HepG2 (cell line): ENCODE data around the gene AIF1. TPM values are rescaled to one million over a fixed set of nuclear protein-coding genes. Genes with fewer than 3 reads are reported as not detected.

Source experiments
- ASH2L ChIP-seq: fragments of 300-600, 200-600 bp; sonication (generic); IDR thresholded peaks from 2 replicates; pipeline ENCODE4 v1.7.0; 2017; ENCODE audit warnings: low read depth, mild to moderate bottlenecking, moderate library complexity, mixed read lengths, low read length; ENCODE audit not compliant: insufficient read length
- EP300 ChIP-seq, 3 experiments: sonication (generic) in 1 of 3; formaldehyde crosslinking in 1 of 3; IDR thresholded peaks; 2 replicates each; pipeline versions ENCODE4 v1.5.1 to v1.6.1; 2011 to 2020; ENCODE audit warnings: low read depth in 2 of 3, low read length in 2 of 3, borderline replicate concordance in 1 of 3, improper control_type of control experiment in 1 of 3, mild to moderate bottlenecking in 1 of 3, missing genetic modification reagents in 1 of 3, moderate library complexity in 1 of 3
- ETV5 ChIP-seq: IDR thresholded peaks from 2 replicates; pipeline ENCODE4 v1.6.1; 2018; ENCODE audit warnings: missing biosample characterization, missing genetic modification reagents, inconsistent platforms, borderline replicate concordance
- FOXK1 ChIP-seq: sonication (generic); formaldehyde crosslinking; IDR thresholded peaks from 2 replicates; pipeline ENCODE4 v1.4.0; 2020; ENCODE audit warnings: low read depth, missing genetic modification reagents, borderline replicate concordance
- GATAD2A ChIP-seq: IDR thresholded peaks from 2 replicates; pipeline ENCODE4 v1.6.1; 2016
- MIER3 ChIP-seq: IDR thresholded peaks from 2 replicates; pipeline ENCODE4 v1.6.1; 2016; ENCODE audit warnings: missing compliant biosample characterization, borderline replicate concordance
- NFYC ChIP-seq: IDR thresholded peaks from 2 replicates; pipeline ENCODE4 v1.6.1; 2016; ENCODE audit warnings: missing genetic modification reagents, missing compliant biosample characterization
- NR2F1 ChIP-seq, 2 experiments: fragments of 450-650 bp in 1 of 2; formaldehyde crosslinking in 1 of 2; IDR thresholded peaks; 2 replicates each; pipeline versions ENCODE4 v1.5.0 to v1.6.1; 2016 to 2020; ENCODE audit warnings: mild to moderate bottlenecking in 1 of 2, missing compliant biosample characterization in 1 of 2, missing genetic modification reagents in 1 of 2, moderate library complexity in 1 of 2
- TBX3 ChIP-seq: fragments of 450-650 bp; IDR thresholded peaks from 2 replicates; pipeline ENCODE4 v1.6.1; 2017; ENCODE audit warnings: antibody characterized with exemption, mild to moderate bottlenecking, inconsistent platforms, borderline replicate concordance
- ZNF280B ChIP-seq: sonication (generic); formaldehyde crosslinking; IDR thresholded peaks from 2 replicates; pipeline ENCODE4 v1.5.0; 2020; ENCODE audit warnings: missing genetic modification reagents, mild to moderate bottlenecking, borderline replicate concordance
- ZNF281 ChIP-seq: sonication (generic); formaldehyde crosslinking; IDR thresholded peaks from 2 replicates; pipeline ENCODE4 v1.4.0; 2020; ENCODE audit warnings: missing genetic modification reagents, borderline replicate concordance
- ZNF383 ChIP-seq: sonication (generic); formaldehyde crosslinking; IDR thresholded peaks from 2 replicates; pipeline ENCODE4 v1.4.0; 2020; ENCODE audit warnings: missing genetic modification reagents, mild to moderate bottlenecking, borderline replicate concordance
- ZNF652 ChIP-seq: IDR thresholded peaks from 2 replicates; pipeline ENCODE4 v1.6.1; 2016; ENCODE audit warnings: low read depth, borderline replicate concordance
- ZNF678 ChIP-seq: sonication (generic); formaldehyde crosslinking; IDR thresholded peaks from 2 replicates; pipeline ENCODE4 v1.4.0; 2020; ENCODE audit warnings: mild to moderate bottlenecking, missing genetic modification reagents
- ZNF709 ChIP-seq: sonication (generic); formaldehyde crosslinking; IDR thresholded peaks from 2 replicates; pipeline ENCODE4 v1.5.0; 2020; ENCODE audit warnings: mild to moderate bottlenecking, missing genetic modification reagents
- ZNF781 ChIP-seq: sonication (generic); formaldehyde crosslinking; IDR thresholded peaks from 2 replicates; pipeline ENCODE4 v1.5.1; 2020; ENCODE audit warnings: borderline replicate concordance, mild to moderate bottlenecking, missing genetic modification reagents; ENCODE audit errors: not compliant biosample characterization
- ZXDC ChIP-seq: sonication (generic); formaldehyde crosslinking; IDR thresholded peaks from 2 replicates; pipeline ENCODE4 v1.5.0; 2020; ENCODE audit warnings: mild to moderate bottlenecking, missing genetic modification reagents
- polyA plus RNA-seq, 8 experiments: library from polyadenylated mRNA; depleted of rRNA in 3 of 8; stranded (reverse) in 7 of 8; unstranded in 1 of 8; fragments of >200 nt; fragmentation: Illumina TruSeq in 4 of 8; extraction: Trizol in 4 of 8; gene quantifications; 2 replicates each; pipeline versions ENCODE4 v1.2.1 to v1.2.3, GENCODE V29; 2011 to 2016; ENCODE audit warnings: low read depth in 4 of 8, missing spikeins in 1 of 8, mixed read lengths in 1 of 8; ENCODE audit not compliant: insufficient read depth in 1 of 8
- total RNA-seq, 5 experiments: library from RNA; depleted of rRNA; stranded (reverse); fragments of >200 nt; fragmentation: Illumina TruSeq; extraction: Trizol; gene quantifications; 2 replicates each; pipeline ENCODE4 v1.2.3, GENCODE V29; 2016; ENCODE audit warnings: low read depth in 1 of 5

The AIF1 gene
- total and polyA plus RNA-seq, 2 of the 13 experiments (the other 11 are each of a cell fraction or from before 2014, with no cell fraction given) = 1.5 TPM; not detected in 1

- TF ChIP-seq ZNF652 = no peak
- no peak for TF ChIP-seq FOXK1 (CRISPR knock-in tag)
- TF ChIP-seq GATAD2A = peak; percentile 79
- no peak for TF ChIP-seq TBX3
- TF ChIP-seq ASH2L = no peak
- TF ChIP-seq NFYC (CRISPR knock-in tag) = no peak
- TF ChIP-seq ZNF383 (CRISPR knock-in tag) = no peak
- 0 out of 2 replicates have a peak, but pooled peaks have one; percentile 87 for TF ChIP-seq ZNF709 (CRISPR knock-in tag)
- no peak for TF ChIP-seq ETV5 (CRISPR knock-in tag)
- TF ChIP-seq ZNF281 = peak; percentile 15; the same call in 1 of the 2 replicates
- no peak for TF ChIP-seq ZNF781 (CRISPR knock-in tag)
- TF ChIP-seq NR2F1 (CRISPR knock-in tag; IDR thresholded peaks at IDR 0.05) = no peak
- peak; percentile 89; the same call in 1 of the 2 replicates for TF ChIP-seq ZNF678 (CRISPR knock-in tag)
- peak; percentile 65; the same call in 1 of the 2 replicates for TF ChIP-seq MIER3 (CRISPR knock-in tag)
- peak; percentile 86; the same call in 1 of the 2 replicates for TF ChIP-seq ZNF280B (CRISPR knock-in tag)
- TF ChIP-seq EP300 (IDR thresholded peaks at IDR 0.05; ENCODE audit: low read depth in 2 of 2, low read length in 2 of 2) = no peak
- no peak for TF ChIP-seq EP300 (CRISPR knock-in tag; IDR thresholded peaks at IDR 0.05; ENCODE audit: borderline replicate concordance)
- TF ChIP-seq ZXDC = peak; percentile 95
These were observed 34.1 kb upstream of the AIF1 start (continued) for GRCh38 chr6:31580807-31581433.
